Psoas muscle (tissue), 8 donors: ENCODE results near the gene DCANP1. TPM values are rescaled to one million over a fixed set of nuclear protein-coding genes. Genes with fewer than 3 reads are reported as not detected.

Experiments
- ATAC-seq, 4 donors: fragments of 200-7000 bp; cut with Tn5 transposase; one replicate each; pipeline ENCODE4 v1.9.1; 2020; ENCODE audit warnings: moderate library complexity in 3 of 4, mild to moderate bottlenecking in 2 of 4
- DNase-seq, 2 donors: peaks; one replicate each; pipeline ENCODE4 v3.0.0-alpha.2; 2020
- H3K27ac ChIP-seq: fragments of 200-600 bp; one replicate; pipeline ENCODE4 v1.8.0; 2022
- H3K27me3 ChIP-seq, 3 donors: fragments of 200-600 bp in 1 of 3; one replicate each; pipeline versions ENCODE4 v1.6.1 to v1.8.0; 2013 to 2022; ENCODE audit warnings: low read length in 2 of 3, mild to moderate bottlenecking in 2 of 3, moderate library complexity in 1 of 3; ENCODE audit not compliant: insufficient read depth in 3 of 3
- H3K36me3 ChIP-seq, 2 donors: fragments of 200-600 bp in 1 of 2; one replicate each; pipeline versions ENCODE4 v1.6.1 to v1.8.0; 2013 to 2022; ENCODE audit warnings: low read depth in 1 of 2, mild to moderate bottlenecking in 1 of 2, moderate library complexity in 1 of 2; ENCODE audit not compliant: insufficient read depth in 1 of 2
- H3K4me1 ChIP-seq: fragments of 200-600 bp; one replicate; pipeline ENCODE4 v1.8.0; 2022
- H3K4me3 ChIP-seq: fragments of 200-600 bp; one replicate; pipeline ENCODE4 v1.8.0; 2022; ENCODE audit warnings: mild to moderate bottlenecking
- H3K9me3 ChIP-seq: fragments of 200-600 bp; one replicate; pipeline ENCODE4 v1.8.0; 2022
- WGBS, 3 donors: extraction: QIAGEN DNeasy Blood & Tissue Kit; methylation state at CpG; one replicate each; pipeline versions ENCODE4 v1.1.6 to v1.1.7; 2013; 5-methylcytosine and 5-hydroxymethylcytosine counted together
- intact Hi-C, 2 donors: fragments of 100-400 bp; cut with DNase I; formaldehyde crosslinking; loops; one replicate each; pipeline versions ENCODE4 v1.11.0 to v1.14.2; 2022
- polyA plus RNA-seq, 3 donors: library from polyadenylated mRNA; stranded (reverse); fragments of 200-250 nt; gene quantifications; one replicate each; pipeline ENCODE4 v1.2.3, GENCODE V29; 2013
- total RNA-seq, 4 donors: library from RNA; stranded (reverse); fragmentation: NEBNext Ultra II Directional in 2 of 4; extraction: Animal tissue kit (Norgen Biotek cat#: 25700) in 2 of 4; gene quantifications; one replicate each; pipeline versions ENCODE4 v1.2.1 to v1.2.4, GENCODE V29; 2021 to 2023
- TF ChIP-seq, protein P1 (sequence below): fragments of 200-600 bp; IDR thresholded peaks from one replicate; pipeline ENCODE4 v1.8.0; 2022; ENCODE audit warnings: antibody characterized with exemption
- donor health status: healthy with polysubstance abuse.
- donor health status: DM: no; HTN: no; CAD: no; lungs with moderate emphysema.
- donor health status: Bipolar disorder and iron deficiency.
- donor health status: healthy.
- donor health status: DM: yes; HTN: yes; CAD: no.
- donor health status: DM: no; HTN: no; CAD: no.
- donor health status: DM: no; HTN: no; CAD: no.
- donor health status: DM: yes; HTN: yes; CAD: no.

The DCANP1 gene
- total and polyA plus RNA-seq, 7 donors: 0.01 TPM; not detected in 6

DNA sequence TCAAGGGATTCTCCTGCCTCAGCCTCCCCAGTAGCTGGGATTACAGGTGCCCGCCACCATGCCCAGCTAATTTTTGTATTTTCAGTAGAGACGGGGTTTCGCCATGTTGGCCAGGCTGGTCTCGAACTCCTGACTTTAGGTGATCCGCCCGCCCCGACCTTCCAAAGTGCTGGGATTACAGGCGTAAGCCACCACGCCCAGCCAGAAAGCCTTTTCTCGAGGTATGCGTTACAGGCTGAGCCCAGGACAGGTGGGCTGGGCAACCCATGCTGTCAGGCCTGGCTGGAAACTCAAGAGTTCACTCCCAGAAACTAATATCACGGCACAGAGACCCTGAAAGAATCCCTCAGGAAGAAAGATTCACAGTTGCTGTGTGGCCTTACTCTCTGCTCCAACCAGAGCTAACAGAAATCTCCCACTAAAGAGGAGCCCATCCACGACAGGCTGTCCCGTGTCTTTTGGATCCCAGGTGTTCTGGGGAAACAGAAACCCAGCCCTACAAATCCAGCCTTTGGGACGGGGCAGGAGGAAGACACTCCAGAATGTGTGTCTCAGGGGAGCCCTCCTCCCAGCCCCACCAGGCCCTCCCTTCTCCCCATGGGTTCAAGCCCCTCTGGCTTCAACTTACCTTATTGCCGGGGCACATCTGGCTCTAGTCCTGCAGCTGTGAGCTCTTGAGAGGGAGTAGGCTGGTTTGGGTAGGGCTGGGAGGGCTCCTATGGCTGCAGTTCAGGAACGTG, 4.6 kb upstream of the DCANP1 start:
- H3K27ac ChIP-seq: no peak overlapping the region
- no peaks in the 10 kb centered on the region for H3K9me3 ChIP-seq
- H3K36me3 ChIP-seq: no peaks in the 10 kb centered on the region
- intact Hi-C loops: no loop called here
- no peaks in the 10 kb centered on the region for H3K27me3 ChIP-seq
- DNase-seq (no peak), ATAC-seq (no peak)
- 78 to 82% (median 81%) methylated on average over 16 to 17 of the region's 17 CpGs for WGBS, 3 donors
- no peaks in the 10 kb centered on the region for H3K4me1 ChIP-seq
- H3K4me3 ChIP-seq: no peak overlapping the region
- TF ChIP-seq, protein P1, sequence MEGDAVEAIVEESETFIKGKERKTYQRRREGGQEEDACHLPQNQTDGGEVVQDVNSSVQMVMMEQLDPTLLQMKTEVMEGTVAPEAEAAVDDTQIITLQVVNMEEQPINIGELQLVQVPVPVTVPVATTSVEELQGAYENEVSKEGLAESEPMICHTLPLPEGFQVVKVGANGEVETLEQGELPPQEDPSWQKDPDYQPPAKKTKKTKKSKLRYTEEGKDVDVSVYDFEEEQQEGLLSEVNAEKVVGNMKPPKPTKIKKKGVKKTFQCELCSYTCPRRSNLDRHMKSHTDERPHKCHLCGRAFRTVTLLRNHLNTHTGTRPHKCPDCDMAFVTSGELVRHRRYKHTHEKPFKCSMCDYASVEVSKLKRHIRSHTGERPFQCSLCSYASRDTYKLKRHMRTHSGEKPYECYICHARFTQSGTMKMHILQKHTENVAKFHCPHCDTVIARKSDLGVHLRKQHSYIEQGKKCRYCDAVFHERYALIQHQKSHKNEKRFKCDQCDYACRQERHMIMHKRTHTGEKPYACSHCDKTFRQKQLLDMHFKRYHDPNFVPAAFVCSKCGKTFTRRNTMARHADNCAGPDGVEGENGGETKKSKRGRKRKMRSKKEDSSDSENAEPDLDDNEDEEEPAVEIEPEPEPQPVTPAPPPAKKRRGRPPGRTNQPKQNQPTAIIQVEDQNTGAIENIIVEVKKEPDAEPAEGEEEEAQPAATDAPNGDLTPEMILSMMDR: no peak

DNA sequence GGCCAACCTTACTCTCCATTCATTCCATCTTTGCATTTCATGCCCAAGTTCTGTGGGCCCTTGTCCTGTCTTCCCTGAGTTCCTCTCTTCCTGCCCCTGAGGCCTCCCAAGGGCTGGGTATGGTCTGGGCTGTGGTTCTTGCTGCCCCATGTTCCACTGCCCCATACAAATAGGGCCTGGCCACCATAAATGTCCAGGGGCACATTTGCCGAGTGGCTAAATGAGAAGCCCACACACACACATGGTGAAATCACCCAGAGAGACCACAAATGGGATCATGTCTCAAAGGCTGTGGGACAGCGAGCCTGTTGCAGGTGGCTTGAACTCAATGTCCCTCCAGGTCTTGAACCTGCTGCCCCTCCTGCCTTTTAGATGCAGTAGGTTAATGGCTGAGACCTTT, 3.8 kb upstream of the DCANP1 start:
- no peaks in the 10 kb centered on the region for H3K9me3 ChIP-seq
- ATAC-seq (no peak), DNase-seq (no peak)
- no peaks in the 10 kb centered on the region for H3K27me3 ChIP-seq
- no peaks in the 10 kb centered on the region for H3K4me1 ChIP-seq
- no peak overlapping the region for H3K27ac ChIP-seq
- H3K4me3 ChIP-seq: no peak overlapping the region
- H3K36me3 ChIP-seq: no peaks in the 10 kb centered on the region
- WGBS, 3 donors: 94 to 95% (median 94%) methylated on average over 2 of the region's 2 CpGs
- intact Hi-C loops: no loop called here
- TF ChIP-seq, protein P1: no peak

DNA sequence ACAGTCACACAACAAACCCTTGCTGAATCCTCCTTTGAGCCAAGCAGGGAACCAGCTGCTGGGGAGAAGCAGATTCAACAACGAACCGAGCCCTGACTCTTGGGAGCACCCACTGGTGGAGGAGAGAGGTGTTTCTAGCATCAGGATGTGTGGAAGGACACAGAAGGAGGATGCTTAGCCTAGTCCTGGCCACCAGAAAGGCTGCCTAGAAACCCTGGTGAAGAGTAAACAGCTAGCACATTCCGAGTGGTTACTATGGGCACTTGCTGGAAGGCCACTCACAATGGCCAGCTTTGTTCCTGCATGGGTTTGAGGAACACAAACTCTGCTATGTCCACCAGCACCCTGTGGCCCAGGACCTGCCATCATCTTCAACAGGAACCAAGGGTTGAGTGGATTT, 3.2 kb upstream of the DCANP1 start:
- WGBS, 3 donors: 72 to 80% (median 77%) methylated on average over 3 of the region's 3 CpGs
- Histone ChIP-seq H3K9me3 (no peaks in the 10 kb centered on the region), H3K27ac (no peak overlapping the region), H3K36me3 (no peaks in the 10 kb centered on the region), H3K4me1 (no peaks in the 10 kb centered on the region), H3K27me3 (no peaks in the 10 kb centered on the region), H3K4me3 (no peak overlapping the region)
- intact Hi-C loops: no loop called here
- DNase-seq (no peak), ATAC-seq (no peak)
- TF ChIP-seq, protein P1: no peak

DNA sequence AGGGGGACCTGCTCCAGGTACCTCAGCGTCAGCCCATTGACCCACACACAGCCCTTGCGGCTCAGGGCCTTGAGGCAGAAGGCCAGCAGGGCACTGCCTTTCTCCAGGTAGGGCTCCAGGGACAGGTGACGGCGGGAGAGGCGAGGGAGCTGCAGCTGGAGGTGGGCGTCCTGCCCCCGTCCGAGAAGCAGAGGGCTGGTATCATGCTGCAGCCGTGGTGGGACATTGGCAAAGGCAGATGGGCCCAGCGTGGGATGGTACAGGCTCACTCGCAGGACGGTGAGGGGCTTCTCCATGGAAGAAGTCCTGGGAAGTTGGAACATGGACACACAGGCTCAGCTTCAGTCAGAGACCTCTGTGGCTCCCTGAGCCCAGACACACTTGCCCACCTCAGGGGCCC, 2.5 kb upstream of the DCANP1 start:
- intact Hi-C loops: no loop called here
- no peak overlapping the region for H3K27ac ChIP-seq
- TF ChIP-seq, protein P1: no peak
- DNase-seq: no peak
- H3K9me3 ChIP-seq: no peaks in the 10 kb centered on the region
- no peaks in the 10 kb centered on the region for H3K4me1 ChIP-seq
- H3K36me3 ChIP-seq: no peaks in the 10 kb centered on the region
- H3K27me3 ChIP-seq: no peaks in the 10 kb centered on the region
- ATAC-seq: no peak
- 90 to 92% (median 91%) methylated on average over 12 of the region's 12 CpGs for WGBS, 3 donors
- H3K4me3 ChIP-seq: no peak overlapping the region
